SK-N-MC (cell line): ENCODE measurements around the gene MMP21.

Experiments
- EZH2 ChIP-seq: fragments of 200-600 bp; sonication (generic); IDR thresholded peaks from one replicate; pipeline ENCODE4 v1.6.1; 2017; ENCODE audit warnings: antibody characterized with exemption
- FOXP2 ChIP-seq: optimal IDR thresholded peaks from 2 replicates; pipeline ENCODE3; 2011; ENCODE audit warnings: mild to moderate bottlenecking, moderate library complexity; ENCODE audit not compliant: insufficient read depth; ENCODE audit errors: extremely low read length, control extremely low read depth
- POLR2AphosphoS5 ChIP-seq: IDR thresholded peaks from 2 replicates; pipeline ENCODE4 v1.6.1; 2012; ENCODE audit warnings: mild to moderate bottlenecking, low read depth, low read length, borderline replicate concordance

GRCh38 chr10:125721035-125721434 lies 54.6 kb downstream of the MMP21 start:
- TF ChIP-seq EZH2 (no peak), POLR2AphosphoS5 (no peak), FOXP2 (no peak)
